Stimulated activated CD4-positive, alpha-beta T cell treated with anti-CD3 and anti-CD28 coated beads, Interleukin-2, amount 100 ng/mL, for 4 hours (primary cell): ENCODE measurements around the gene RAB11FIP3.

Experiments
- DNase-seq: peaks from one replicate; pipeline ENCODE4 v3.0.0-alpha.2; 2020; ENCODE audit warnings: low read depth

Gene RAB11FIP3

GRCh38 chr16:567373-568256, 142.2 kb downstream of the RAB11FIP3 start:
- no peak for DNase-seq

- no peak for DNase-seq
Observed at GRCh38 chr16:568401-569258, 143.2 kb downstream of the RAB11FIP3 start.

GRCh38 chr16:569445-570254, 144.2 kb downstream of the RAB11FIP3 start, which contains the start of gene PIGQ:
PIGQ (plus strand) TSS chr16:569968; CDS start chr16:574075, 4,107 bp downstream.
- DNase-seq: peak; percentile 39
